SU-DHL-6 (cell line): ENCODE results near the gene DGKG.

Experiments used
- H2AFZ ChIP-seq: fragments of 200-600 bp; sonication (generic); 2 replicates; pipeline ENCODE4 v1.6.1; 2014; ENCODE audit warnings: low read depth, mild to moderate bottlenecking, moderate library complexity, mixed read lengths, antibody characterized with exemption, low read length; ENCODE audit not compliant: severe bottlenecking
- H3F3A ChIP-seq: fragments of 200-600 bp; shearing (Covaris generic); 2 replicates; pipeline ENCODE4 v1.6.0; 2016; ENCODE audit warnings: antibody characterized with exemption, mild to moderate bottlenecking; ENCODE audit not compliant: insufficient read depth
- H3K27ac ChIP-seq: fragments of 200-600 bp; sonication (generic); 2 replicates; pipeline ENCODE4 v1.5.1; 2016; ENCODE audit warnings: low read depth, mild to moderate bottlenecking, low read length, moderate library complexity, mixed read lengths
- H3K27me3 ChIP-seq: fragments of 200-600 bp; sonication (generic), shearing (Covaris generic); 2 replicates; pipeline ENCODE4 v1.6.0; 2014; ENCODE audit warnings: mild to moderate bottlenecking, low read length
- H3K36me3 ChIP-seq: fragments of 200-600 bp; sonication (generic); 2 replicates; pipeline ENCODE4 v1.6.1; 2014; ENCODE audit warnings: mild to moderate bottlenecking, low read length, mixed read lengths
- H3K4me2 ChIP-seq: fragments of 300-600, 200-600 bp; shearing (Covaris generic), sonication (generic); 2 replicates; pipeline ENCODE4 v1.6.0; 2014; ENCODE audit warnings: low read length, low read depth, mild to moderate bottlenecking; ENCODE audit not compliant: poor library complexity, severe bottlenecking
- H3K4me3 ChIP-seq: fragments of 200-600 bp; sonication (generic); 2 replicates; pipeline ENCODE4 v1.5.1; 2014; ENCODE audit warnings: antibody characterized with exemption, low read length, mild to moderate bottlenecking, mixed read lengths; ENCODE audit not compliant: insufficient read depth, poor library complexity, severe bottlenecking
- H3K79me2 ChIP-seq: fragments of 200-600 bp; sonication (generic); 2 replicates; pipeline ENCODE4 v1.6.1; 2014; ENCODE audit warnings: mild to moderate bottlenecking, low read length, moderate library complexity; ENCODE audit not compliant: insufficient read depth
- H3K9ac ChIP-seq: fragments of 200-600 bp; sonication (generic); 2 replicates; pipeline ENCODE4 v1.7.0; 2014; ENCODE audit warnings: mild to moderate bottlenecking, low read length
- H3K9me2 ChIP-seq: fragments of 200-600 bp; sonication (generic); replicated peaks from 2 replicates; pipeline ENCODE4 v1.6.1; 2014; ENCODE audit warnings: low read length; ENCODE audit not compliant: insufficient read depth
- H3K9me3 ChIP-seq: fragments of 200-600 bp; sonication (generic); 2 replicates; pipeline ENCODE4 v1.6.1; 2014; ENCODE audit warnings: low read length, mixed read lengths; ENCODE audit not compliant: insufficient read depth
- H4K20me1 ChIP-seq: fragments of 200-600 bp; sonication (generic); 2 replicates; pipeline ENCODE4 v1.6.1; 2014; ENCODE audit warnings: low read depth, mild to moderate bottlenecking, antibody characterized with exemption, low read length, moderate library complexity, mixed read lengths
- CTCF ChIP-seq: fragments of 200-600 bp; sonication (generic); IDR thresholded peaks from one replicate; pipeline ENCODE4 v1.5.1; 2017; ENCODE audit warnings: antibody characterized with exemption, mild to moderate bottlenecking, low read length, moderate library complexity; ENCODE audit not compliant: insufficient read depth, poor library complexity, severe bottlenecking
- EZH2phosphoT487 ChIP-seq: fragments of 200-600 bp; sonication (generic), shearing (Covaris generic); conservative IDR thresholded peaks from 2 replicates; pipeline ENCODE4 v1.6.1; 2018; ENCODE audit warnings: mild to moderate bottlenecking, antibody characterized with exemption, low read length, moderate library complexity, mixed read lengths

DGKG gene

GRCh38 chr3:186141790-186142189, 220.2 kb downstream of the DGKG start:
- H3K27me3 ChIP-seq: no peaks in the 10 kb centered on the region
- no peak for TF ChIP-seq EZH2phosphoT487
- no peak for TF ChIP-seq CTCF
- H3K36me3 ChIP-seq: no peaks in the 10 kb centered on the region
- no peak overlapping the region for H3K27ac ChIP-seq
- H3K4me3 ChIP-seq: no peak overlapping the region
- H3F3A ChIP-seq: no peaks in the 10 kb centered on the region
- H3K9me3 ChIP-seq: no peaks in the 10 kb centered on the region
- H3K9me2 ChIP-seq: no peaks in the 10 kb centered on the region
- no peaks in the 10 kb centered on the region for H3K79me2 ChIP-seq
- H4K20me1 ChIP-seq: no peaks in the 10 kb centered on the region
- no peak overlapping the region for H3K9ac ChIP-seq
- no peak overlapping the region for H2AFZ ChIP-seq
- H3K4me2 ChIP-seq: no peak overlapping the region

GRCh38 chr3:186138272-186138981, 223.6 kb downstream of the DGKG start:
- Histone ChIP-seq H3K27me3 (no peaks in the 10 kb centered on the region), H2AFZ (no peak overlapping the region), H3F3A (no peaks in the 10 kb centered on the region), H3K79me2 (no peaks in the 10 kb centered on the region), H3K27ac (no peak overlapping the region), H3K36me3 (no peaks in the 10 kb centered on the region), H3K4me2 (no peak overlapping the region), H3K9ac (no peak overlapping the region), H3K9me2 (no peaks in the 10 kb centered on the region), H3K4me3 (no peak overlapping the region), H3K9me3 (no peaks in the 10 kb centered on the region), H4K20me1 (no peaks in the 10 kb centered on the region)
- TF ChIP-seq EZH2phosphoT487: no peak
- TF ChIP-seq CTCF: no peak

DNA sequence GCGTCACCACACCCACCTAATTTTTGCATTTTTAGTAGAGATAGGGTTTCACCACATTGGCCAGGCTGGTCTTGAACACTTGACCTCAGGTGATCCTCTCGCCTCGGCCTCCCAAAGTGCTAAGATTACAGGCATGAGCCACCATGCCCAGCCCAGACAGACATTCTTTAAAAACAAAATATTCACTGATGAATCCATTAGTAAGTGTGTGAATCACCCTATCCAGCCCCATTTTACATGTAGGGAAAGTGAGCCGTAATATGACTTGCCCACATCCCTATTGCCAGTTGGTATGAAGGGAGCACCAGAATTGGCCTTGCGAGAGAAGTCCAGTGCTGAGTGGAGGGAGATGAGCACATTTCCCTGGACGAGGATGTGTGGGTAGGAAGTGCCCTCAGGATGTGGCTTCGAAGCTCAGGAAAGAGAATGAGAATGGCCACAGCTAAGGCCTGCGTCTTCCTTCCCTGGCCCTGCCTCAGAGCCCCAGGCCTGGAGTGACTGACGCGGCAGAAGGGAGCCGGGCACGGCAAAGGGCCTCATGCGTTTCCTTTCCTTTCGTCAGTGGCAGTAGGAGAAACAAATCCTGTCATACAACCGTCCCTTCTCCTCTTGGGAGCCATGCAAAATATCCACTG, 224.9 kb downstream of the DGKG start:
- H3K9ac ChIP-seq: no peak overlapping the region
- H3K27me3 ChIP-seq: no peaks in the 10 kb centered on the region
- no peaks in the 10 kb centered on the region for H3K9me2 ChIP-seq
- no peaks in the 10 kb centered on the region for H3K9me3 ChIP-seq
- H3K27ac ChIP-seq: no peak overlapping the region
- H3K4me3 ChIP-seq: no peak overlapping the region
- no peaks in the 10 kb centered on the region for H3K36me3 ChIP-seq
- H3F3A ChIP-seq: no peaks in the 10 kb centered on the region
- H3K4me2 ChIP-seq: no peak overlapping the region
- H3K79me2 ChIP-seq: no peaks in the 10 kb centered on the region
- H4K20me1 ChIP-seq: no peaks in the 10 kb centered on the region
- H2AFZ ChIP-seq: no peak overlapping the region
- TF ChIP-seq CTCF (no peak), EZH2phosphoT487 (no peak)
